HCT116 (cell line): Measurements from ENCODE around the gene RAB34.

Experiments used
- ELF1 ChIP-seq: IDR thresholded peaks from 2 replicates; pipeline ENCODE4 v1.6.1; 2012; ENCODE audit warnings: low read depth, borderline replicate concordance
- EZH2 ChIP-seq: fragments of 200-600 bp; sonication (generic); IDR thresholded peaks from 2 replicates; pipeline ENCODE4 v1.6.1; 2017; ENCODE audit warnings: antibody characterized with exemption, mixed run types
- POLR2A ChIP-seq: IDR thresholded peaks from 2 replicates; pipeline ENCODE4 v1.7.0; 2011; ENCODE audit warnings: borderline replicate concordance; ENCODE audit not compliant: insufficient read depth, insufficient read length; ENCODE audit errors: extremely low read depth
- SIN3A ChIP-seq: IDR thresholded peaks from 2 replicates; pipeline ENCODE4 v1.6.1; 2012; ENCODE audit warnings: low read depth
- SP1 ChIP-seq: IDR thresholded peaks from 2 replicates; pipeline ENCODE4 v1.6.1; 2012; ENCODE audit warnings: low read depth
- SRF ChIP-seq: IDR thresholded peaks from 2 replicates; pipeline ENCODE4 v1.6.1; 2012; ENCODE audit warnings: low read depth
- YY1 ChIP-seq: IDR thresholded peaks from 2 replicates; pipeline ENCODE4 v1.6.1; 2011; ENCODE audit warnings: low read length, low read depth, moderate library complexity, mild to moderate bottlenecking; ENCODE audit not compliant: insufficient replicate concordance; ENCODE audit errors: extremely low read depth
- TF ChIP-seq, protein P1 (sequence below), 3 experiments: fragments of 200-600 bp in 1 of 3; sonication (generic) in 1 of 3; IDR thresholded peaks in 2 of 3; conservative IDR thresholded peaks in 1 of 3; 2 replicates each; pipeline ENCODE4 v1.5.1; 2012 to 2017; ENCODE audit warnings: low read depth in 2 of 3, low read length in 2 of 3, antibody characterized with exemption in 1 of 3, borderline replicate concordance in 1 of 3, control low read depth in 1 of 3, mild to moderate bottlenecking in 1 of 3, mixed read lengths in 1 of 3, mixed run types in 1 of 3, moderate library complexity in 1 of 3; ENCODE audit not compliant: insufficient read depth in 1 of 3
- TF ChIP-seq, protein P2 (sequence below): IDR thresholded peaks from 2 replicates; pipeline ENCODE4 v1.6.1; 2012; ENCODE audit warnings: low read depth
- TF ChIP-seq, protein P3 (sequence below): IDR thresholded peaks from 2 replicates; pipeline ENCODE4 v1.6.1; 2012

DNA sequence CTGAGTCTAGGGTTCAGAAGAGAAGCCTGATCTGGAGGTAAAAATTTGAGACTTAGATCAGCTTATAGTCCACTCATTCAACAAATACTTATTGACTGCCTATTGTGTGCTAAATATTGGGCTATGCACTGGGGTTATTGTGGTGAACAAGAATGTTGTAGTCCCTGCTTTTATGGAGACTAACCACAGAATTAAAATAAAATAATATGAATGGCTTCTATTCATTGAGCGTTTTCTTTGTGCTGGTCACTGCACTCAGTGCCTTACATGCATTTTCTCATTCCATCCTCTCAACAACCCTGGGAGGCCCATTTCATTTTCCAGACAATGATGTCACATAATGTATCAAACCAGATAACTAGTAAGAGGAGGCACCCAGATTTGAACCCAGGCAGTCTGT, 15.7 kb upstream of the RAB34 start:
- TF ChIP-seq, protein P1, sequence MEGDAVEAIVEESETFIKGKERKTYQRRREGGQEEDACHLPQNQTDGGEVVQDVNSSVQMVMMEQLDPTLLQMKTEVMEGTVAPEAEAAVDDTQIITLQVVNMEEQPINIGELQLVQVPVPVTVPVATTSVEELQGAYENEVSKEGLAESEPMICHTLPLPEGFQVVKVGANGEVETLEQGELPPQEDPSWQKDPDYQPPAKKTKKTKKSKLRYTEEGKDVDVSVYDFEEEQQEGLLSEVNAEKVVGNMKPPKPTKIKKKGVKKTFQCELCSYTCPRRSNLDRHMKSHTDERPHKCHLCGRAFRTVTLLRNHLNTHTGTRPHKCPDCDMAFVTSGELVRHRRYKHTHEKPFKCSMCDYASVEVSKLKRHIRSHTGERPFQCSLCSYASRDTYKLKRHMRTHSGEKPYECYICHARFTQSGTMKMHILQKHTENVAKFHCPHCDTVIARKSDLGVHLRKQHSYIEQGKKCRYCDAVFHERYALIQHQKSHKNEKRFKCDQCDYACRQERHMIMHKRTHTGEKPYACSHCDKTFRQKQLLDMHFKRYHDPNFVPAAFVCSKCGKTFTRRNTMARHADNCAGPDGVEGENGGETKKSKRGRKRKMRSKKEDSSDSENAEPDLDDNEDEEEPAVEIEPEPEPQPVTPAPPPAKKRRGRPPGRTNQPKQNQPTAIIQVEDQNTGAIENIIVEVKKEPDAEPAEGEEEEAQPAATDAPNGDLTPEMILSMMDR (IDR thresholded peaks at IDR 0.05 in 2 of 3, conservative IDR thresholded peaks at IDR 0.05 in 1 of 3; ENCODE audit: borderline replicate concordance in 1 of 3, insufficient read depth in 1 of 3, low read depth in 2 of 3, low read length in 2 of 3), result no peak
- TF ChIP-seq, protein P2, sequence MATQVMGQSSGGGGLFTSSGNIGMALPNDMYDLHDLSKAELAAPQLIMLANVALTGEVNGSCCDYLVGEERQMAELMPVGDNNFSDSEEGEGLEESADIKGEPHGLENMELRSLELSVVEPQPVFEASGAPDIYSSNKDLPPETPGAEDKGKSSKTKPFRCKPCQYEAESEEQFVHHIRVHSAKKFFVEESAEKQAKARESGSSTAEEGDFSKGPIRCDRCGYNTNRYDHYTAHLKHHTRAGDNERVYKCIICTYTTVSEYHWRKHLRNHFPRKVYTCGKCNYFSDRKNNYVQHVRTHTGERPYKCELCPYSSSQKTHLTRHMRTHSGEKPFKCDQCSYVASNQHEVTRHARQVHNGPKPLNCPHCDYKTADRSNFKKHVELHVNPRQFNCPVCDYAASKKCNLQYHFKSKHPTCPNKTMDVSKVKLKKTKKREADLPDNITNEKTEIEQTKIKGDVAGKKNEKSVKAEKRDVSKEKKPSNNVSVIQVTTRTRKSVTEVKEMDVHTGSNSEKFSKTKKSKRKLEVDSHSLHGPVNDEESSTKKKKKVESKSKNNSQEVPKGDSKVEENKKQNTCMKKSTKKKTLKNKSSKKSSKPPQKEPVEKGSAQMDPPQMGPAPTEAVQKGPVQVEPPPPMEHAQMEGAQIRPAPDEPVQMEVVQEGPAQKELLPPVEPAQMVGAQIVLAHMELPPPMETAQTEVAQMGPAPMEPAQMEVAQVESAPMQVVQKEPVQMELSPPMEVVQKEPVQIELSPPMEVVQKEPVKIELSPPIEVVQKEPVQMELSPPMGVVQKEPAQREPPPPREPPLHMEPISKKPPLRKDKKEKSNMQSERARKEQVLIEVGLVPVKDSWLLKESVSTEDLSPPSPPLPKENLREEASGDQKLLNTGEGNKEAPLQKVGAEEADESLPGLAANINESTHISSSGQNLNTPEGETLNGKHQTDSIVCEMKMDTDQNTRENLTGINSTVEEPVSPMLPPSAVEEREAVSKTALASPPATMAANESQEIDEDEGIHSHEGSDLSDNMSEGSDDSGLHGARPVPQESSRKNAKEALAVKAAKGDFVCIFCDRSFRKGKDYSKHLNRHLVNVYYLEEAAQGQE, result no peak
- TF ChIP-seq EZH2, result no peak
- no peak for TF ChIP-seq POLR2A
- TF ChIP-seq, protein P3, sequence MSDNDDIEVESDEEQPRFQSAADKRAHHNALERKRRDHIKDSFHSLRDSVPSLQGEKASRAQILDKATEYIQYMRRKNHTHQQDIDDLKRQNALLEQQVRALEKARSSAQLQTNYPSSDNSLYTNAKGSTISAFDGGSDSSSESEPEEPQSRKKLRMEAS, result no peak
- TF ChIP-seq ELF1, result no peak
- no peak for TF ChIP-seq YY1
- TF ChIP-seq SRF, result no peak
- TF ChIP-seq SIN3A, result no peak
- no peak for TF ChIP-seq SP1
